K562 (cell line): ENCODE data around the gene FGFBP3. TPM values are rescaled to one million over a fixed set of nuclear protein-coding genes. Genes with fewer than 3 reads are reported as not detected.

Source experiments
- ATF7 ChIP-seq: fragments of 450-650 bp; IDR thresholded peaks from 2 replicates; pipeline ENCODE4 v1.7.1; 2014; ENCODE audit warnings: mild to moderate bottlenecking, moderate library complexity
- CBX8 ChIP-seq: fragments of 200-600 bp; sonication (generic); IDR thresholded peaks from 2 replicates; pipeline ENCODE4 v1.6.1; 2012; ENCODE audit warnings: borderline replicate concordance, mixed run types, low read depth, mild to moderate bottlenecking, moderate library complexity, mixed read lengths, low read length, control low read depth, inconsistent platforms; ENCODE audit not compliant: poor library complexity, severe bottlenecking; ENCODE audit errors: extremely low read depth
- CREB1 ChIP-seq, 2 experiments: sonication (generic) in 1 of 2; formaldehyde crosslinking in 1 of 2; IDR thresholded peaks; 2 replicates each; pipeline versions ENCODE4 v1.6.1 to v1.8.0; 2012 to 2022; ENCODE audit warnings: inconsistent platforms in 1 of 2, mild to moderate bottlenecking in 1 of 2, missing genetic modification reagents in 1 of 2, moderate library complexity in 1 of 2
- CREM ChIP-seq: IDR thresholded peaks from 2 replicates; pipeline ENCODE4 v1.6.1; 2014; ENCODE audit warnings: antibody characterized with exemption, low read depth
- ETV6 ChIP-seq, 3 experiments: fragments of 150-350 bp in 1 of 3; sonication (generic) in 1 of 3; formaldehyde crosslinking in 1 of 3; IDR thresholded peaks; 2 replicates each; pipeline versions ENCODE4 v1.6.1 to v1.8.0; 2014 to 2022; ENCODE audit warnings: borderline replicate concordance in 2 of 3, low read depth in 2 of 3, antibody characterized with exemption in 1 of 3, low read length in 1 of 3, mild to moderate bottlenecking in 1 of 3, missing genetic modification reagents in 1 of 3
- FOXJ3 ChIP-seq: sonication (generic); formaldehyde crosslinking; IDR thresholded peaks from 2 replicates; pipeline ENCODE4 v1.4.0; 2020; ENCODE audit warnings: mild to moderate bottlenecking, missing genetic modification reagents
- FOXP1 ChIP-seq: sonication (generic); formaldehyde crosslinking; IDR thresholded peaks from 2 replicates; pipeline ENCODE4 v1.8.0; 2022; ENCODE audit warnings: mild to moderate bottlenecking, missing genetic modification reagents
- HNRNPL ChIP-seq: fragments of 200-400 bp; formaldehyde crosslinking; IDR thresholded peaks from 2 replicates; pipeline ENCODE4 v1.6.1; 2017; ENCODE audit warnings: low read depth, mild to moderate bottlenecking, low read length
- IRF2 ChIP-seq: sonication (generic); formaldehyde crosslinking; IDR thresholded peaks from 2 replicates; pipeline ENCODE4 v1.8.1; 2022; ENCODE audit warnings: mild to moderate bottlenecking, missing genetic modification reagents
- MTA1 ChIP-seq: fragments of 450-650 bp; IDR thresholded peaks from 2 replicates; pipeline ENCODE4 v1.6.1; 2017; ENCODE audit warnings: borderline replicate concordance
- NFIC ChIP-seq: fragments of 450-650 bp; IDR thresholded peaks from 2 replicates; pipeline ENCODE4 v1.6.1; 2017; ENCODE audit warnings: mild to moderate bottlenecking, inconsistent platforms
- PHF20 ChIP-seq: fragments of 450-650 bp; IDR thresholded peaks from 2 replicates; pipeline ENCODE4 v1.6.1; 2018; ENCODE audit not compliant: partially characterized antibody
- RBM14 ChIP-seq: fragments of 200-400 bp; formaldehyde crosslinking; IDR thresholded peaks from 2 replicates; pipeline ENCODE4 v1.6.1; 2018; ENCODE audit warnings: low read depth, mild to moderate bottlenecking, low read length, moderate library complexity, borderline replicate concordance; ENCODE audit not compliant: insufficient read depth
- RBM25 ChIP-seq: fragments of 200-400 bp; formaldehyde crosslinking; IDR thresholded peaks from 2 replicates; pipeline ENCODE4 v1.6.1; 2018; ENCODE audit warnings: low read length, low read depth, moderate library complexity; ENCODE audit not compliant: severe bottlenecking
- SP2 ChIP-seq: IDR thresholded peaks from 2 replicates; pipeline ENCODE4 v1.6.1; 2011; ENCODE audit warnings: mild to moderate bottlenecking, low read depth, low read length, moderate library complexity; ENCODE audit not compliant: poor library complexity, severe bottlenecking; ENCODE audit errors: extremely low read depth
- ZKSCAN8 ChIP-seq: fragments of 200-800 bp; sonication (Bioruptor generic); IDR thresholded peaks from 2 replicates; pipeline ENCODE4 v1.6.1; 2016; ENCODE audit warnings: missing genetic modification characterization, missing compliant biosample characterization
- ZNF668 ChIP-seq: fragments of 250-450 bp; sonication (Bioruptor Pico); IDR thresholded peaks from 2 replicates; pipeline ENCODE4 v1.8.0; 2022; ENCODE audit warnings: mild to moderate bottlenecking, inconsistent platforms
- ZNF79 ChIP-seq: fragments of 250-450 bp; sonication (Bioruptor Pico); IDR thresholded peaks from 2 replicates; pipeline ENCODE4 v1.4.0; 2020; ENCODE audit warnings: low read depth, mild to moderate bottlenecking, moderate library complexity
- polyA plus RNA-seq, 8 experiments: library from polyadenylated mRNA; depleted of rRNA in 4 of 8; stranded (reverse) in 5 of 8; unstranded in 3 of 8; fragments of >200 nt; fragmentation: Nextera tagmentation in 2 of 8; fragmentation: Illumina TruSeq in 1 of 8; extraction: Ambion mirVana in 2 of 8; extraction: Trizol in 1 of 8; gene quantifications; 2 replicates each; pipeline versions ENCODE4 v1.2.1 to v1.2.3, GENCODE V29; 2011 to 2014; ENCODE audit warnings: inconsistent platforms in 1 of 8, missing spikeins in 1 of 8
- total RNA-seq, 7 experiments: library from RNA; depleted of rRNA in 6 of 7; stranded (reverse); fragments of >200 nt in 6 of 7; fragmentation: Illumina TruSeq in 2 of 7; extraction: Trizol in 2 of 7; gene quantifications; 2 replicates each; pipeline versions ENCODE4 v1.2.1 to v1.2.3, GENCODE V29; 2011 to 2021; ENCODE audit warnings: low replicate concordance in 1 of 7
- TF ChIP-seq, protein P1 (sequence below): fragments of 250-450 bp; sonication (Bioruptor Pico); IDR thresholded peaks from 2 replicates; pipeline ENCODE4 v1.4.0; 2020
- TF ChIP-seq, protein P2 (sequence below): sonication (generic); formaldehyde crosslinking; IDR thresholded peaks from 2 replicates; pipeline ENCODE4 v1.8.1; 2023; ENCODE audit warnings: mild to moderate bottlenecking, missing genetic modification reagents

The FGFBP3 gene
- total and polyA plus RNA-seq, 9 of the 15 experiments (the other 6 are each of a cell fraction or from before 2014, with no cell fraction given) = 0.58 to 3.0 (median 1.5) TPM

DNA sequence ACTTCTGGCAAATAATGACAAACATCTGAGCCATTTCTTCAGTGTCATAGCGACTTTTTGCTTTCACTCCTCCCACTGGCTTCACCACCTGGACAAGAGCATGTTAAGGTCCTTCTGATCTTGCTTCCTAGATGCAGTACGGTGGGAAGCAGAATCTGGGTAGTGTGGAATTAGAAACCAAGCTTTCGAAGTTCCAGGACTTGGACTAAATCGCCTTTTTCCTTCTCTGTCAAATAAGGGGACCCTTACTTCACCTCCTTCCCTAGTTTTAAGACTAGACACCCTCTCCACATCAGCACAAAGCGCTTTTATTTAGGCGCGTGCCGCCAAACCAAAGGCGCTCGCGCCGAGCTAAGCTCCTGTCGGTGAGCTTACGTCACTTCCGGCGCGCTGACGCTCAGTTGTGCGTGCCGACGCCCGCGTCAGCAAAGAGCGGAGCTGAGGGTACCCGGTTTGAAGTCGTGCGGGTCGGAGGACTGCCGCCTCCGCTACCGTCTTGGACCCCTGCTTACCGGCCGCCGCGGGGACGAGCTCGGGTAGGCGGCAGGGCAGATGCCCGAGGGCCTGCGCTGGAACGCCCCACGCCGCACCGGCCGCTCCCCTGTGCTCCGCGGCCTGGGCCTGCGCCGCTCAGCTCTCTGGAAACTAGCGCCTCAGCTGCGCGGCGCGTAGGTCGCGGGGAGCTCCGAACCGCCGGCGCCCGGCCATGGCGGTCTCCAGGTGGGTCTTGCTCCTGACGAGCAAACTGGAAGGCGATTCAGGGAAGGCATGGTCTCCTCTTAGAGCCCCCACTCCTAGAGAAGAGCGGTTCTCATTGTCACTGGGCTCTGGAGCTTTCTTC is 14.3 kb upstream of the FGFBP3 start, which contains the start of gene BTAF1 (continued):
- TF ChIP-seq ZKSCAN8 (CRISPR knock-in tag) (no peak), HNRNPL (no peak), CREM (peak; percentile 98), ZNF668 (CRISPR knock-in tag) (no peak), NFIC (peak; percentile 38), MTA1 (peak; percentile 95), ETV6 (IDR thresholded peaks at IDR 0.05; ENCODE audit: borderline replicate concordance in 1 of 2, low read depth in 2 of 2, low read length in 1 of 2) (no peak), ETV6 (CRISPR knock-in tag; IDR thresholded peaks at IDR 0.05; ENCODE audit: borderline replicate concordance) (no peak), CBX8 (no peak), FOXJ3 (no peak), PHF20 (peak; percentile 88), ATF7 (peak; percentile 94), IRF2 (no peak), CREB1 (IDR thresholded peaks at IDR 0.05) (peak; percentile 96), CREB1 (CRISPR knock-in tag; IDR thresholded peaks at IDR 0.05) (peak; percentile 95), FOXP1 (CRISPR knock-in tag) (0 out of 2 replicates have a peak, but pooled peaks have one; percentile 52), ZNF79 (CRISPR knock-in tag) (no peak), RBM25 (no peak), RBM14 (no peak), SP2 (no peak)
- TF ChIP-seq, protein P1, sequence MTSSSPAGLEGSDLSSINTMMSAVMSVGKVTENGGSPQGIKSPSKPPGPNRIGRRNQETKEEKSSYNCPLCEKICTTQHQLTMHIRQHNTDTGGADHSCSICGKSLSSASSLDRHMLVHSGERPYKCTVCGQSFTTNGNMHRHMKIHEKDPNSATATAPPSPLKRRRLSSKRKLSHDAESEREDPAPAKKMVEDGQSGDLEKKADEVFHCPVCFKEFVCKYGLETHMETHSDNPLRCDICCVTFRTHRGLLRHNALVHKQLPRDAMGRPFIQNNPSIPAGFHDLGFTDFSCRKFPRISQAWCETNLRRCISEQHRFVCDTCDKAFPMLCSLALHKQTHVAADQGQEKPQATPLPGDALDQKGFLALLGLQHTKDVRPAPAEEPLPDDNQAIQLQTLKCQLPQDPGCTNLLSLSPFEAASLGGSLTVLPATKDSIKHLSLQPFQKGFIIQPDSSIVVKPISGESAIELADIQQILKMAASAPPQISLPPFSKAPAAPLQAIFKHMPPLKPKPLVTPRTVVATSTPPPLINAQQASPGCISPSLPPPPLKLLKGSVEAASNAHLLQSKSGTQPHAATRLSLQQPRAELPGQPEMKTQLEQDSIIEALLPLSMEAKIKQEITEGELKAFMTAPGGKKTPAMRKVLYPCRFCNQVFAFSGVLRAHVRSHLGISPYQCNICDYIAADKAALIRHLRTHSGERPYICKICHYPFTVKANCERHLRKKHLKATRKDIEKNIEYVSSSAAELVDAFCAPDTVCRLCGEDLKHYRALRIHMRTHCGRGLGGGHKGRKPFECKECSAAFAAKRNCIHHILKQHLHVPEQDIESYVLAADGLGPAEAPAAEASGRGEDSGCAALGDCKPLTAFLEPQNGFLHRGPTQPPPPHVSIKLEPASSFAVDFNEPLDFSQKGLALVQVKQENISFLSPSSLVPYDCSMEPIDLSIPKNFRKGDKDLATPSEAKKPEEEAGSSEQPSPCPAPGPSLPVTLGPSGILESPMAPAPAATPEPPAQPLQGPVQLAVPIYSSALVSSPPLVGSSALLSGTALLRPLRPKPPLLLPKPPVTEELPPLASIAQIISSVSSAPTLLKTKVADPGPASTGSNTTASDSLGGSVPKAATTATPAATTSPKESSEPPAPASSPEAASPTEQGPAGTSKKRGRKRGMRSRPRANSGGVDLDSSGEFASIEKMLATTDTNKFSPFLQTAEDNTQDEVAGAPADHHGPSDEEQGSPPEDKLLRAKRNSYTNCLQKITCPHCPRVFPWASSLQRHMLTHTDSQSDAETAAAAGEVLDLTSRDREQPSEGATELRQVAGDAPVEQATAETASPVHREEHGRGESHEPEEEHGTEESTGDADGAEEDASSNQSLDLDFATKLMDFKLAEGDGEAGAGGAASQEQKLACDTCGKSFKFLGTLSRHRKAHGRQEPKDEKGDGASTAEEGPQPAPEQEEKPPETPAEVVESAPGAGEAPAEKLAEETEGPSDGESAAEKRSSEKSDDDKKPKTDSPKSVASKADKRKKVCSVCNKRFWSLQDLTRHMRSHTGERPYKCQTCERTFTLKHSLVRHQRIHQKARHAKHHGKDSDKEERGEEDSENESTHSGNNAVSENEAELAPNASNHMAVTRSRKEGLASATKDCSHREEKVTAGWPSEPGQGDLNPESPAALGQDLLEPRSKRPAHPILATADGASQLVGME (CRISPR knock-in tag) = 0 out of 2 replicates have a peak, but pooled peaks have one; percentile 27
- TF ChIP-seq, protein P2, sequence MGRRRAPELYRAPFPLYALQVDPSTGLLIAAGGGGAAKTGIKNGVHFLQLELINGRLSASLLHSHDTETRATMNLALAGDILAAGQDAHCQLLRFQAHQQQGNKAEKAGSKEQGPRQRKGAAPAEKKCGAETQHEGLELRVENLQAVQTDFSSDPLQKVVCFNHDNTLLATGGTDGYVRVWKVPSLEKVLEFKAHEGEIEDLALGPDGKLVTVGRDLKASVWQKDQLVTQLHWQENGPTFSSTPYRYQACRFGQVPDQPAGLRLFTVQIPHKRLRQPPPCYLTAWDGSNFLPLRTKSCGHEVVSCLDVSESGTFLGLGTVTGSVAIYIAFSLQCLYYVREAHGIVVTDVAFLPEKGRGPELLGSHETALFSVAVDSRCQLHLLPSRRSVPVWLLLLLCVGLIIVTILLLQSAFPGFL = no peak
